ENCODE results near the gene ABHD6.
A peak's percentile ranks its signal among the peaks of the same experiment; 100 is the strongest.
"Not testable (repeated sequence)": the region's sequence is repeated elsewhere in the genome, so short reads cannot be mapped to it uniquely, and the experiment has no call there.

ABHD6 gene, protein sequence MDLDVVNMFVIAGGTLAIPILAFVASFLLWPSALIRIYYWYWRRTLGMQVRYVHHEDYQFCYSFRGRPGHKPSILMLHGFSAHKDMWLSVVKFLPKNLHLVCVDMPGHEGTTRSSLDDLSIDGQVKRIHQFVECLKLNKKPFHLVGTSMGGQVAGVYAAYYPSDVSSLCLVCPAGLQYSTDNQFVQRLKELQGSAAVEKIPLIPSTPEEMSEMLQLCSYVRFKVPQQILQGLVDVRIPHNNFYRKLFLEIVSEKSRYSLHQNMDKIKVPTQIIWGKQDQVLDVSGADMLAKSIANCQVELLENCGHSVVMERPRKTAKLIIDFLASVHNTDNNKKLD

GRCh38 chr3:58237238-58237940, at the start of gene ABHD6:
Gene ABHD6, plus strand, starts transcription at chr3:58237792. Its CDS starts 18,795 bp downstream, at chr3:58256587.
- DNase-seq, result peak; percentile 85

GRCh38 chr3:58188173-58188564, 49.4 kb upstream of the ABHD6 start:
- DNase-seq, result no peak

- DNase-seq, result no peak
Measured at GRCh38 chr3:58188921-58189451, 48.6 kb upstream of the ABHD6 start.

GRCh38 chr3:58189691-58190090, 47.9 kb upstream of the ABHD6 start:
- DNase-seq, result no peak

DNA sequence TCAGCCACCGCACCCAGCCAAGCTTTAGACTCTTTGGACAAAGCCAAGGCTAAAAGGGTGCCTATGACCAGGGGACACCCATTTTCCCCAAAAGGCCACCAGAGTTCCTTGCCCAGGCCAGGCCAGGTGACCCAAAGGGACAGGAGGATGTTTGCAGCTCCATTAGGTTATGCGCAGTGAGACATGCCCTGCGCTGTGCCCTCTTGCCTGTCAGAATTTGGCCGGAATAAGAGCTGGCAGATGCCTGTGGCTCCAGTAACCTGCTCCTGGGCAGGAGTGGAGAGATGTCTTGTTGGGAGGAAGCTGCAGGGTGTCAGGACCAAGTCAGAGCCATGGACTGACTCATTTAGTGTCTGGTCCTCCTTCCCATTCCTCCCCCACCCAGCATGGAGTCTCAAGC, 47.3 kb upstream of the ABHD6 start:
- DNase-seq, result no peak

GRCh38 chr3:58190882-58191281, 46.7 kb upstream of the ABHD6 start:
- DNase-seq, result no peak

- DNase-seq, result no peak
Measured at GRCh38 chr3:58191361-58191991, 46.1 kb upstream of the ABHD6 start.

DNA sequence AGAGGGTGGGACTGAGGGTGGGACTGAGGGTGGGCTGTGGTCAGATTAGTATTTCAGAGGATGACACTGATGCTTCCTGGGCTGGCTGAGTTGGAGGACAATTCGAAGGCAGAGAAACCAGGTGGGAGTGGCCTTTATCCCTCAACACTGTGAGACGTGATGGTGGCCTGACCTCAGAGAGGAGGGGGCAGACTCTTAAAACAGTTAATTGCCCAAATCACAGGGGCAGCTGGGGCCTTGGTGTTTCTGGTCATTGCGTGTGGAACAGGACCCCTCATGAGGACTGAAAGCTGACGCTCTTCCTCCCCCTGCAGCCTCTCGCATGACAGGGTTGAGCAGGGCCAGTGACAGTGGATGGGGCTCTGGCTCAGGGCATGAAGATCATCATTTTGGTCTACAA, 45.5 kb upstream of the ABHD6 start:
- DNase-seq, result no peak

DNA sequence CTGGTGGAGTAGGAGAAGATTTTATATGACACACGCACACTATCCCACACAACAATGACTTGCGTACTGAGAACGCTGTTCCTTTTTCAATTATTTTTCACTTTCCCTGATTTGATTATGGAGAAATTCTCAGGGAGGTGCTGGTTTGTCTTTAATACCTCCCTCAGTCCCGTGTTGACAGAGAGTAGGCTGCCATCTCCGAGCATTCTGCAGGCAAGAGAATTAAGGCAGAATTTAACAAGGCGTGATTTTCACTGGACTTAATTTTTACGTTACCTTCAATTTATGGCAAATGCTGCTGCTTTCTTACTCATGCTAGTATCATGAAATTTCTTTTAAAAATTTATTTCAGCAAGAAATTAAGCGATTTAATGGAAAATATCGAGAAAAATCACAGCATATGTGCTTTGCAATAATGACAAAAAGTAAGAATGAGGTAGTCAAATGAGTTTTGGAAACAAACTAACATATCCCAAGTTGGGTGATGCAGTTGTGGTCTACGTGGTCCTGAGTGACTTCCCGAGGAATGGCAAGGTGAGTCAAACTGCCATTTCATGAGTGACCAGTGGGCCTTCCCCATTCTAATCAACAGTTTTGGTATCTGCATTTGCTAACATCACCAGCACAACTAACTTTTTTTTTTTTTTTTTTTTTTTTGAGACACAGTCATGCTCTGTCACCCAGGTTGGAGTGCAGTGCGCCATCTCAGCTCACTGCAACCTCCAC, 43.7 kb upstream of the ABHD6 start:
- DNase-seq, result no peak

DNA sequence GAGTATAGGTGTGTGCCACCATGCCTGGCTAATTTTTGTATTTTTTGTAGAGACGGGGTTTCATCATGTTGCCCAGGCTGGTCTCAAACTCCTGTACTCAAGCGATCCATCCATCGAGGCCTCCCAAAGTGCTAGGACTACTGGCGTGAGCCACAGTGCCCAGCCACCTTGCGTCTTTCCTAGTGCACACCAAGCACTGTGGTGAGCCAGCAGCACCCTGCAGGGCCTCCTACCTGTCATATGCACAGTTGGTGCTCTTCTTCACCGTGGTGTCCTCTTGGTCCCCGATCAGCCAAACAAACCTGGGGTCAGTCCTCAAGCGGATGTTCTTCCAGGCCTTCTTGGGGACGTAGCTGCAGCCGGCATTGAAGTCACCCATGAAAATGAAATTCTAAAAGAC, 40.0 kb upstream of the ABHD6 start:
- DNase-seq, result no peak

DNA sequence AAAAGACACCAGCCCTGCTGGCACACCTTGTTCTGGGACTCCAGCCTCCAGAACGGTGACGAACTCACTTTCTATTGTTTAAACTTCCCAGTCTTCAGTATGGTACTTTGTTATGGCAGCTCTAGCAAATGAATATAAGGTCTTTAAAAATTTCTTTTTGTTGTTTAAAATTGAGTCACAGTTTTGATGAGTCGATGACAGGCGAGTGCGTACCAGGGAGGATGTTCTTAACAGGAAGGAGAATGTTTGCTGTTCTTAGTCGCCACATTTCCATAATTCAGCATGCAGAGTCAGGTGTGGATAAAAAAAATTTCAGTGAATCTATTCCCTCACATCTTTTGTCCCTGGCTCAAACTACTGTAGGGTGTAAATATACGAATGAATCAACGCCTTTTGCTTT, 39.2 kb upstream of the ABHD6 start:
- DNase-seq, result no peak

DNA sequence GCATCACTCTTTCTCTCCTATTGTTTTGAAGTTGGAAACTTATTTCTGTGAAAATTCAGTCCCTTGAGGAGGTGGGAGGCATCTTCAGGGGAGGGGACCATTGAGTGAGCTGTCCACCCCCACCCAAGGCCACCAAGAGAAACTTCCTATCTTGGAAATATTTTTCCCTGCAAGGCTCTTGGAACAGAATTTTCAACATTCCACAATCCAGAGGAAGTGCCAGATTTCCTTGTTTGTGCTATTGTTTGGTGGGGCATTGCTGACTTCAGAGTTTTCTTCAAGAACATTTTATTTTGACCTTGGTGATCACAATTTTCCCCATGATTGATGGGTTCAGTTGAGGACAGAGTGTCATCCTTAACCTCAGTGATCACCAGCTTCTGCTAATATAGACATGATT, 38.8 kb upstream of the ABHD6 start:
- DNase-seq, result no peak

GRCh38 chr3:58200121-58200709, 37.4 kb upstream of the ABHD6 start:
- DNase-seq, result no peak

DNA sequence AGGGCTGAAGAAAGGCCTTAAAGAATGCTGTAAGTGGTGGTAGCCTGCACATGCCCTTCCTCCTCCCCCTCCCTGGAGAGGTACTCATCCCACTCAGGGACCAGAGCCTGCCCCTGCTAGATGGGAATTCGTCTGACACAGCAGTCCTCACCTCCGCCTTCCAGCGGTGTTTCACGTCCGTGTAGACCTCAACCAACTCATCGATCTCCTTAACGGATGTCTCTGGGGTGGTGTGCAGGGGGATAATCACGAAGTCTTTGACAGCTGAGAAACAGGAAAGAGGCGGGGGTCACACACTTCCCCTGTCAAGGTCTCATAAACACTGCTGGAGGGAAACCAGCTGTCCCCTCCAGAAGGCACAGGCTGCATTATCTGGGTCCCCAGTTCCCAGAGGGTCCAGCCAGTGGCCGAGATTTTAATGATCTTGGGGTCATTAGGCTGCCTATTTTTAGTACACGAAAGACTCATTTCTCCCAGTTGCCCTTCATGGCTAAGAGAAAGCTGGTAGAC, 36.7 kb upstream of the ABHD6 start:
- no peak for DNase-seq

DNA sequence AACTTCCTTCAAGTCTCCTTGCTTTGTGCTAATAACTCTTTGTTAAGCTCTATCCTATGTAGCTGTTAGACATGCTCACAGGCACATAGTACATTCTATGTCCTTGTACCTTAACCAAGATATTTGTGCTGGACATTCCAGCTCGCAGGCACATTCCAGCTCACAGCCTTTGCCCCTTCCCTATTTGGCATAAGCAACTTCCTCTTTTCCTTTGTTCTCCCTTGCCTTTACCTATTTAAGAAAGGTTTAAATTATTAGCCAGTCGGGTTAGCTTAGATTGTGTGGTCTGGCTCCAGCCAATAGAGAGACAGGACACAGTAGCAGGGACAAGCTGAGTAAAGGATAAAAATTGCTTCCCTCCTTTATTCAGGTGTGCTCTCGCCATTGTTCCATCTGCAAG, 36.1 kb upstream of the ABHD6 start:
- not testable (repeated sequence) for DNase-seq

DNA sequence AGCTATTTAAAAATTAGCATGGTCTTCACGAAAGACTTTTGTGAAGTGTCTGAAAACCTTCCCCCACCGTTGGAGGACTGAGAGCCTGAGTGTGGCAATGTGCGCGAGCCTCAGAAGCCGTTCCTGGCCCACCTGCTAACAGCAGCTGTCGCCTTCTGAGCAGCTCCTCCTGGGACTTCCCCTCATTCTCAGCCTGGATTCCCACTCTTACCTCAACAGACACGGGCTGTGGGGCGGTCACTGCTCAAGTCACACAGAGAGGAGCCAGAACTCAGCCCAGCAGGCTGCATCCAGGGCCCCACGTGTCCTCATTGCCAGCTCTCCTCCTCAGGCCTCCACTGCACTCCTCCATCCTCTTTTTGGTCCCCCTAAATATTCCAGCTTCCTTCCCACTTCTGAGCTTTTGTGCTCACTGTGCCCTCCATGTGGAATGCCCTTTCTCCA, 34.7 kb upstream of the ABHD6 start:
- no peak for DNase-seq

- DNase-seq, result no peak
Measured at GRCh38 chr3:58203541-58203940, 34.1 kb upstream of the ABHD6 start.

- DNase-seq, result no peak
Measured at GRCh38 chr3:58204720-58205119, 32.9 kb upstream of the ABHD6 start.

- no peak for DNase-seq
Measured at GRCh38 chr3:58205981-58206380, 31.6 kb upstream of the ABHD6 start.

DNA sequence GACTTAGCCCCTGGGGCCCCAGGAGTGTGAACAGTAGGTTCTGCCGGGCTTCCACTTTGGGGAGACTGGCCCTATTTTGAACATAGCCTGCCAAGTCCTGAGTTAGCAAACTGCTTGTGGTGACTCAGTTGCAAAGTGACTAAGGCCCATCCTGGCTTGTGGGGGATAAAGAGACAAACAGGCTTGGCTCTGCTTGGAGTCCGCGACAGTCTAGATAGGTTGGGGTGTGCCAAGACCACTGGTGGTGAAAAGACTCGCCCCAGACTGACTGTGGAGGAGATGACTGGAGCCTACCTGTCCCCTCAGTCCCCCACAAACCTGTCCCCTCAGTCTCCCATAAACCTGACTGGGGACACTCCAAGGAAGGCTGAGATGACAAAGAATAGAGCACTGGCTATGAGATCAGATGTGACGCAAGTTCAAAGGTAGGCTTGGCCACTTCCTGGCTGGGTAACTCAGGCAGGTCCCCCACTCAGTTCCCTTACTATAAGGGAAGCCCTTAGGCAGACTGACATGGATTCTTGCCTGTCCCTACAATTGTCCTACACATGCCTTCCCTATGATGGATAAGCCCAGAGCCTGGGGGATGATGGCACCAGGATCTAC, 31.1 kb upstream of the ABHD6 start:
- DNase-seq, result no peak

- DNase-seq, result no peak
Measured at GRCh38 chr3:58207954-58208353, 29.6 kb upstream of the ABHD6 start.

- DNase-seq, result no peak
Measured at GRCh38 chr3:58209933-58210332, 27.7 kb upstream of the ABHD6 start.
